22Rv1 (cell line): ENCODE data around the gene AMY1C.
A peak's percentile ranks its signal among the peaks of the same experiment; 100 is the strongest.

Experiments used
- H3K27ac ChIP-seq: fragments of 450-650 bp; 2 replicates; pipeline ENCODE4 v1.5.1; 2017
- ZFX ChIP-seq: fragments of 450-650 bp; IDR thresholded peaks from 2 replicates; pipeline ENCODE4 v1.6.1; 2017; ENCODE audit warnings: antibody characterized with exemption, borderline replicate concordance
- TF ChIP-seq, protein P1 (sequence below): fragments of 450-650 bp; IDR thresholded peaks from 2 replicates; pipeline ENCODE4 v1.5.1; 2017; ENCODE audit warnings: mild to moderate bottlenecking

The AMY1C gene

DNA sequence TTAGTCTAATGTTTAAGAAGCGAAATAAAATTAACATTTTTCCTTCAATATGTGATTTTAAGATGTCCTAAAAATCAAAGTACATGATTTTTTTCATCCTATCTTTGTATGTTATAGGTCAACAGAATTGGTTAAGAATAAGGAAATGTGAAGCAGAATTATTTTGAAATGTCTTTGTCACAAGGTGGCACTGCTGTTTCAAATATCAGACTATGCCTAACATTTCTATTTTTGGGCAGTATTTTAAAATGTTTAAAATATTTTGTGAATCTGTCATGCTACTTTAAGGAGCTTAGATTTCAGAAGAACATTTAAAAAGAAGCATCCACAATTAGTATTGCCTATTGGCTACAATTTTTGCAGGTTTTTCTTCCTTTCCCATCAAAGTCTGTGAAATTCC is 38.7 kb downstream of the AMY1C start:
- H3K27ac ChIP-seq = no peak overlapping the region
- TF ChIP-seq, protein P1, sequence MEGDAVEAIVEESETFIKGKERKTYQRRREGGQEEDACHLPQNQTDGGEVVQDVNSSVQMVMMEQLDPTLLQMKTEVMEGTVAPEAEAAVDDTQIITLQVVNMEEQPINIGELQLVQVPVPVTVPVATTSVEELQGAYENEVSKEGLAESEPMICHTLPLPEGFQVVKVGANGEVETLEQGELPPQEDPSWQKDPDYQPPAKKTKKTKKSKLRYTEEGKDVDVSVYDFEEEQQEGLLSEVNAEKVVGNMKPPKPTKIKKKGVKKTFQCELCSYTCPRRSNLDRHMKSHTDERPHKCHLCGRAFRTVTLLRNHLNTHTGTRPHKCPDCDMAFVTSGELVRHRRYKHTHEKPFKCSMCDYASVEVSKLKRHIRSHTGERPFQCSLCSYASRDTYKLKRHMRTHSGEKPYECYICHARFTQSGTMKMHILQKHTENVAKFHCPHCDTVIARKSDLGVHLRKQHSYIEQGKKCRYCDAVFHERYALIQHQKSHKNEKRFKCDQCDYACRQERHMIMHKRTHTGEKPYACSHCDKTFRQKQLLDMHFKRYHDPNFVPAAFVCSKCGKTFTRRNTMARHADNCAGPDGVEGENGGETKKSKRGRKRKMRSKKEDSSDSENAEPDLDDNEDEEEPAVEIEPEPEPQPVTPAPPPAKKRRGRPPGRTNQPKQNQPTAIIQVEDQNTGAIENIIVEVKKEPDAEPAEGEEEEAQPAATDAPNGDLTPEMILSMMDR = peak; percentile 68
- no peak for TF ChIP-seq ZFX

DNA sequence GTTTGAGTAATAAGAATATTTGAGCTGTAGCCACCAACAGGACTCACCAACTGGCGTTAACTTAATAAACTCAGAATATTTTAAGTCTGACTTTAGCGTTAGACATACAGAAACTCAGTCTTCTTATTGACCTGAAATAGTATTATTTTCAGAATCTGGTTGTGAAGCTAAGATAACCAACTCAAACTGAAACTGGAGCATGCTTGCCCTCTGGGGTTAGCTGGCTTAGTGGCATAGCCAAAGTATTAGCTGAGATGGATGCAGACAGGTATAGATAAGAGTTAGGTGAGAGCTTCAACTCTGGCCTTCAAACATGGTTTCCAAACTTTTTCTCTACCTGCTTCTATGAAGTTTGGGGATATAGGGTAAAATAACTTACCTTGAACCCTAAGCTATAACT is 40.5 kb downstream of the AMY1C start:
- no peak for TF ChIP-seq ZFX
- TF ChIP-seq, protein P1 = no peak
- no peak overlapping the region for H3K27ac ChIP-seq
